ENCODE data around the gene SNRPA1.
"Not testable (repeated sequence)": the region's sequence is repeated elsewhere in the genome, so short reads cannot be mapped to it uniquely, and the experiment has no call there.

SNRPA1 gene

GRCh38 chr15:101305820-101306255 is 10.8 kb upstream of the SNRPA1 start:
- DNase-seq (ENCODE audit: low read depth) = no peak
- H3K4me3 ChIP-seq (ENCODE audit: low read depth, low read length) = no peak overlapping the region

DNA sequence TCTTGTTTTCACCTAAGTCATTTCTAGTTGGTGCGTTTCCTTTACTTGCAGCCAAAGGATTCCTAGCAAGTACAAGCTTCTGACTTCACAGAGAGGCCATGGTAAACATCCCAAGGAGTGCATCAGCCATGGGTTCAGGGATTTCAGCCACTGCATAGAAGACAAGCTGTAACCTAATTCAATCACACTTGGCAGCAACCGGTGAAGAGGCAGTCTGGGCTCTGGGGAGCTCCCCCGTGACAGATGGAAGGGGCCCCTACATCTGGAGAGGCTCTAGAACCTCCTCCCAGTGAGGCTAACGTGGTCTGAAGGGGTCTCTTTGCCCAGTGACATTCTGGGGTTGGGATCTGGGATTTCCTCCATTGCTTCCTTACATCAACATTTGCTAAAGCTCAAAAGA is 8.4 kb upstream of the SNRPA1 start:
- H3K4me3 ChIP-seq (ENCODE audit: low read depth, low read length) = no peak overlapping the region
- DNase-seq (ENCODE audit: low read depth) = no peak

DNA sequence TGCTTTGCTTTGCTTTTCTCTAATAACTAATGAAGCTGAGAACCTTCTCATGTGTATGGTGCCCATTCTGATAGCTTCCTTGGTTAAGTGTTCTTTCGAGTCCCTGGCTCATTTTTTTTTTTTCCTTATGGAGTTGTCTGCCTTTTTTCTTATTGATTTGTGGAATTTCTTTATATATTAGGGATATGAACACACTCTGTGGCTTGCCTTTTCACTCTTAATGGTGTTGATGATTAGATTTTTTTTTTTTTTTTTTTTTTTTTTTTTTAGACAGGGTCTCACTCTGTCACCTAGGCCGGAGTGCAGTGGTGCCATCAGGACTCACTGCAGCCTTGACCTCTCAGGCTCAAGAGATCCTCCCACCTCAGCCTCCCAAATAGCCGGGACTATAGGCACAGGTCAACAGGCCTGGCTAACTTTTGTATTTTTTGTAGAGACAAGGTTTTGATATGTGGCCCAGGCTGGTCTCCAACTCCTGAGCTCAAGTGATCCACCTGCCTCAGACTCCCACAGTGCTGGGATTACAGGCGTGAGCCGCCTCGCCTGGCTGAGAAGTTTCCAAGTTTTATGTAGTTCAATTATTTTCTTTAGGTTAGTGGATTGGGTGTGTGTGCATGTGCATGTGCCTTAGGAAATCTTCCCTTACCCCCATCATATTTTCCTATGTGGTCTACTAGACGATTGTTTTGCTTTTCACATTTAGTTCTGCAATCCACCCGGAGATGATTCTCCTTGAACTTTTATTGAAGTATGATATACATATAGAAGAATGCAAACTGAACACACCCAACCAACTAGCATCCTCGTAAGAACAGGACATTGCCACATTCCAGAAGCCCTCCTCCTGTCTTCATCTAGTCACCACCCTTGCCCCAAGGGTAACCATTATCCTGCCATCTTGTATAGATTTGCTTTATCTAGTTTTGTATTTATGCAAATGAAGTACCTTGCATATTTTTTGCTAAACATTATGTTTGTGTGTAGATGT is 1.7 kb upstream of the SNRPA1 start:
- peak overlapping the region; percentile 64 for H3K4me3 ChIP-seq (ENCODE audit: low read depth, low read length)
- DNase-seq (ENCODE audit: low read depth) = peak; percentile 36

DNA sequence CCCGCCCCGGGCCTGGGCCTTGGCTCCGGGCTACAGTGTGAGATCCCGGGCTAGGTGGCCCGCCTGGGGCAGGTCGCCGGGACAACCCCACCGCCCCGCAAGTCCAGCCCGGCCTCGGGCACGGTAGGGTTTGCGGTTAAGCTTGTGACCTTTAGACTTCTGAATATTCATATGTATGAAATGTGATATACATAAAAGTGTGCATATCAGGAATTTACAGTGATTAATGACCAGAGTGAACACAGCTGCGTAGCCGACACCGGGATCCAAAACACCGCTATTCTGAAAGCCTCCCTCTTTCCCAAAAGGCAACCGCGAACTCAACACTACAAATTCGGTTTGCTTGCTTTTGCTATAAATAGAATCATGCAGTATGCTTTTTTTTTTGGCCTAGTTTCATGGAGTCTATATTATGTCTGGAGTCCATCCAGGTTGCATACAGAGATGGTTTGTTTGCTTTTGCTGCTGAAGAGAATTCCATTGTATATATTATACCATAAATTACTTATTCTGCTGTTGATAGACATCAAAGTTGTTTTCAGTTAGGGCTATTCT is 636 bp upstream of the SNRPA1 start:
- DNase-seq (ENCODE audit: low read depth) = peak; percentile 41
- H3K4me3 ChIP-seq (ENCODE audit: low read depth, low read length) = peak overlapping the region; percentile 64

DNA sequence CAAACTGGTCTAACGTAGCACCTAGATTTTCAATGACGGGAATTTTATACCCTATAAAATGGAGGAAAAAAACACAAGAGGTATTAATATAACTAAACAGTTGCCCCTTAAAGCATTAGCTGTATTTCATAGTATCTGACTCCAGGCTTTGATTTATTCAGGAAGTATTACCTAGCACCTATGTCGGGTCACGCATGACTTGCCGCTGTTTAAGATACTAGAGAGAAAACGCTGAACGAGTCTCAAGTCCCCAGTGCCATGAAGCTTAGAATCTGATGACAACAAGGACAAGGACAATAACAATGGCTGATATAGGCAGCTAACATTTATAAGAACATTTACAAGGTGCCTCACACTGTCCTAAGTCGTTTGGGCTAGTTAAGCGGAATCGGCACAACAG is 1.9 kb downstream of the SNRPA1 start:
- H3K4me3 ChIP-seq (ENCODE audit: low read depth, low read length) = peak overlapping the region; percentile 64
- no peak for DNase-seq (ENCODE audit: low read depth)

GRCh38 chr15:101288905-101289513 is 6.0 kb downstream of the SNRPA1 start:
- no peak for DNase-seq (ENCODE audit: low read depth)
- no peak overlapping the region for H3K4me3 ChIP-seq (ENCODE audit: low read depth, low read length)

DNA sequence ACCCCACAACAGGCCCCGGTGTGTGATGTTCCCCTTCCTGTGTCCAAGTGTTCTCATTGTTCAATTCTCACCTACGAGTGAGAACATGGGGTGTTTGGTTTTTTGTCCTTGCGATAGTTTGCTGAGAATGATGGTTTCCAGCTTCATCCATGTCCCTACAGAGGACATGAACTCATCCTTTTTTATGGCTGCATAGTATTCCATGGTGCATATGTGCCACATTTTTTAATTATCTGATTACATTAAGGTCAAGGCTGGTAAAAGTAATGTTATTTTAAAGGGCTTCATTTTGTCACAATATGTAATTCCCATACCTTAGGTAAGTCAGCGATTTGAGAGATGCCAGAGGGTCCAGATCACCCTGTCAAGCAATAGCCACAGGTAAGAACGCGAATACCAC is 7.7 kb downstream of the SNRPA1 start:
- DNase-seq (ENCODE audit: low read depth); H3K4me3 ChIP-seq (ENCODE audit: low read depth, low read length): not testable (repeated sequence)

GRCh38 chr15:101286471-101287114 is 8.5 kb downstream of the SNRPA1 start:
- DNase-seq (ENCODE audit: low read depth) = no peak
- no peak overlapping the region for H3K4me3 ChIP-seq (ENCODE audit: low read depth, low read length)

DNA sequence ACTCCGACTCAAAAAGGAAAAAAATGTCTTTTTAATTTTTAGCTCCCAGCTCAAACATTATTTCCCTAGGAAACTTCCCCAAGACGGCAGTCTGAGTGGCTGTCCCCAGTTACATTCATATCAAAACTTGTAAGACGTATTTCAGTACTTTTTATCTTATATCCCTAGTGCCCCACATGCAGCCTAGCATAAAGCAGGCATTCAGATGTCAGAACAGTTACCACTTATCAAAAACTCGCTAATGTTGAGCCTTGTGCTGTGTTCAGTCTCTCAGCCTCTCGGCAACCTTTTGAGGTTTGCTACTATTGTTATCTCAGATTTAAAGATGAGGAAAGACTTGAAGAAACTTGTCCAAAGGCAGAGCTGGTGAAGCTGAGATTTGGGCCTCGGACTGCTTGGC is 11.1 kb downstream of the SNRPA1 start:
- H3K4me3 ChIP-seq (ENCODE audit: low read depth, low read length) = no peak overlapping the region
- no peak for DNase-seq (ENCODE audit: low read depth)

DNA sequence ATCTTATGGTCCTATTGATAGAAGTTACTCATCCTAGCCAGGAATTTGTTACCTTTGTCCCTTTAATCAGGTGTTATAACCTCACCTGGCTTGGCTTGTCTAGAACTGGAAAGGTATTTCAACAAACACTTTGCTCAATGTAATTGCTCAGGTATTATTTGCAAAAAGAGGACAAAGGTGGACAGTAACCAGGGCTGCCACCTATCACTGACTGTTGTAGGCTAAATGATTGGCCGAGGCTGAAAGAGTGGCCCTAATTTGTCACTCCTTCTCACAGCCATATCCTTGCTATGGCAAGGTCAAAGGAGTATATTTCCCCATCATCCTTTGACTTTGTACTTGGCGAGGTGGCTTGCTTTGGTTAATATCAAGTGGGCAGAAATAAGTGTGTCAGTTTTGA is 15.0 kb downstream of the SNRPA1 start:
- no peak for DNase-seq (ENCODE audit: low read depth)
- H3K4me3 ChIP-seq (ENCODE audit: low read depth, low read length) = no peak overlapping the region

- H3K4me3 ChIP-seq (ENCODE audit: low read depth, low read length) = peak overlapping the region; percentile 80
- peak; percentile 23 for DNase-seq (ENCODE audit: low read depth)
Observed at GRCh38 chr15:101277943-101278564, 17.0 kb downstream of the SNRPA1 start.

- H3K4me3 ChIP-seq (ENCODE audit: low read depth, low read length) = peak within 1 kb of the TSS; percentile 80
- peak; percentile 72 for DNase-seq (ENCODE audit: low read depth)
Observed at GRCh38 chr15:101277038-101277822, 17.8 kb downstream of the SNRPA1 start, which contains the start of gene SELENOS. SELENOS (minus strand) TSS chr15:101277485; CDS start chr15:101277417, 68 bp downstream.

GRCh38 chr15:101276501-101277037 is 18.5 kb downstream of the SNRPA1 start:
- H3K4me3 ChIP-seq (ENCODE audit: low read depth, low read length) = peak overlapping the region; percentile 80
- no peak for DNase-seq (ENCODE audit: low read depth)

DNA sequence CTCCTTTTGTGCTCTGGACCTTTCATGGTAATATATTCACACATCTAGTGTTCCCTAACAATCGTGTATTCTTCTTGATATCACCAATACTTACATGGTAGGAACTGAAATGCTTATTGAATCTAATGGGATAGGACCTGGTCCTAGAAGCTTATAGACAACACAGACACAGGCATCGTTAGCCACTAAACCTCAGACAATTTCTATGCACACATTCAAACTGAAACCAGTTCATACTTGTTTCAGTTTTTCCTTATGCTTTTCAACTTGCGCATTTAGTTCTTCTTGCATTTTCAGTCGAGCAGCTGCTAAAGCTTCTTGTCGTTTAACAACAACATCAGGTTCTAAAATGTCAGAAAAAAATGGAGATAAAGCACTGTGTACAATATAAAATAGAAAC is 20.0 kb downstream of the SNRPA1 start:
- H3K4me3 ChIP-seq (ENCODE audit: low read depth, low read length) = no peak overlapping the region
- DNase-seq (ENCODE audit: low read depth) = no peak

DNA sequence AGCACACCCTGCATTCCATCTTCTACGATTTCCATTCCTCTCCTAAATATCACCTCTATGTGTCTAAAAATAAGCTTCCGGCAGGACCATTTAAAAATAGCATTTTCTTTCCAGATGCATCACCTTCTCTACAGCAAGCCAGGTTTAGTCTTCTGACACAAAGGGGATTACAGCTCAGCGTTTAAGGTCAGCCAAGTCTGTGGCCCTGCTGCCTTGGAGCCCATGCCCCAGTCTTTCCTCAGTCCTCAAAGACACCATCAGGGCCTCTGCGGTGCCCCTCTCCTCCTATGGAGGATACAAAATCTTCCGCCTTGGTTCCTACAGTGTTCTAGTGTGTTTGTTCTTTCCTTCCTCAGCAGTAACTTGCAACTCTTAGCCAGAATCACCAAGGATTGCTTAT is 21.5 kb downstream of the SNRPA1 start:
- DNase-seq (ENCODE audit: low read depth) = no peak
- no peak overlapping the region for H3K4me3 ChIP-seq (ENCODE audit: low read depth, low read length)

GRCh38 chr15:101272584-101272983 is 22.5 kb downstream of the SNRPA1 start:
- no peak overlapping the region for H3K4me3 ChIP-seq (ENCODE audit: low read depth, low read length)
- DNase-seq (ENCODE audit: low read depth) = no peak

DNA sequence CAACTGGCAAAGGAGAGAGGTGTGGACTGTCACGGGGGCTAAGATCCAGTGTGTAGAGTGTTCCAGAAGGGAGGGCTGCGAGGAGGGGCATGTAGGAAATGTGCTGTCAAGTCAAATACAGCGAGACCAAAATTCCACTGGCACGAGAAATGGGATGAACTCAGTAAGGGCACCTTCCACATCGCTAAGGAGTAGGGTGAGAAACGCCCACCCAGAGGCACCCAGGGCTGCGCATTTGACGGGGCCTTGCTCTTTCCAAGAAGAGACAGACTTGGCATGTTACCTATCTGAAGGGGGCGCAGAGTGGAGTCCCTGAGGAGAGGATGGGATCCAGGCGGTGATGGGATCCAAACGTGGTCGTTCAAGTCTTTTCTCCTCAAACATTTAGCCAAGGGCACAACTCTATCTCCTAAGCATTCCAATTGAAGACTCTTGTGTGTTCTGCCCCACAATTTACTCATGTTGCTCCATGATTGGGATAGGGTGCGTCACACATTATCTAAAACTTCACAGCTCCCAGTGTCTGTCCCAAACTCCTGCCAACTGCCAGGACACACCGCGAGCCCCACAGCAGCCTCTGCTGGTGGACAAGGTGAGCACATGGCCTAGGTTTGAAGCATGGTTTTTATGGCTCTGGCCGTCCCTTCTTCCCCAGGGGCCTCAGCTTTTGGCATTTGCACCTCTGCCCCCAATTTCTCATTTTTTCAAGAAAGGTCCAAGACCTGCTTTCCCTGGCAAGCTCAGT is 25.4 kb downstream of the SNRPA1 start:
- no peak for DNase-seq (ENCODE audit: low read depth)
- no peak overlapping the region for H3K4me3 ChIP-seq (ENCODE audit: low read depth, low read length)
